Adrenal gland (tissue), 5 donors: ENCODE data around the gene COL6A3.

Experiments used
- CTCF ChIP-seq, 6 experiments: fragments of 450-650 bp in 4 of 6; fragments of 200-600 bp in 2 of 6; sonication (generic) in 1 of 6; IDR thresholded peaks; 1 replicate in 5 of 6; 2 replicates in 1 of 6; pipeline versions ENCODE4 v1.5.1 to v1.8.0; 2016 to 2021; ENCODE audit warnings: antibody characterized with exemption in 6 of 6, mild to moderate bottlenecking in 2 of 6, moderate library complexity in 1 of 6
- POLR2A ChIP-seq, 2 donors: fragments of 450-650 bp; IDR thresholded peaks; one replicate each; pipeline ENCODE4 v1.6.1; 2017; ENCODE audit warnings: antibody characterized with exemption in 2 of 2, mild to moderate bottlenecking in 2 of 2, moderate library complexity in 1 of 2
- donor health status: DM: no; HTN: no; CAD: no.

DNA sequence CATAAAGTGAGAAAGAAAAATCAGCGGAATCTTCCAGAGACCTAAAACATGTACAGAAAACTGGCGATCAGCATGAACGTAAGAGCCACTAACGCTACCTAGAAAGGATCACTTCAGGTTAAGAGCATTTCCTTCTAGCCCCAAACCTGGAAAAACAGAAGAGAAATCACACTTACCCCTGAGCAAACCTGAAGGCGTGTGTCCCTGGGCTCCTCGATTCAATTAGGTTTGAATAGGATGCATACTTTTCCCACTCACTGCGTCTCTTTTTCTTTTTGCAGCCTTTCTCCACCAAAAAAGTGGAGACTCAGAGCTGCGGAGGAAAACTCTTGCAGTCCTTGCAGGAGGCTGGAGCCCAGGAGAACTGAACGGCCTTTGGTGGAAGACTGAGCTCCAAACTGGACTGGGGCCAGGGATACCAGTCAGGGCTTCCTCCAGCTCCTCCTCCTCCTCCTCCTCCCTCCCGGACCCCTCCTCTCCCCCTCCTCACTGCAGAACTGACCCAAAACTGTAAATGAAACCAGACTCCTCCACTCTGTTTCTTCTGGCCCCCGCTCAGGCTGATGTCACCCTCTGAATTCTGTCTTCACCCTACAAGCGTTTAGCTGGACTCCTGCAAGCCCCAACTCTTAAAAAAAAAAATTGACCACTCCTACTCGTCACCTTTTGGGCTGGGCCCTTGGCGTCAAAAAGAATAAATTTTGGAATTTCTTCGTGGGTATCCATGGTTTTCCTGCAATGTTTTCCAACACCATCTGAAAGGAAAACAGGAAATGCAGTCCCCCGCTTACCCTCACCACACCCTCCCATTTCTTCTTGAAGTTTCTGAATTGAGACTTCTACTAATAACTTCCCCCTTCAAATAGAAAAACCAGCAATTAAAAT lies at the start of gene COL6A3:
- TF ChIP-seq POLR2A (IDR thresholded peaks at IDR 0.05): no peak
- no peak for TF ChIP-seq CTCF (IDR thresholded peaks at IDR 0.05)
